Hematopoietic multipotent progenitor cell treated with erythropoietin and hydrocortisone succinate and interleukin-3 and kit ligand, for 4 days (in vitro differentiated cells): ENCODE measurements around the gene RUNDC1.
"Not testable (repeated sequence)": the region's sequence is repeated elsewhere in the genome, so short reads cannot be mapped to it uniquely, and the experiment has no call there.

Experiments used
- DNase-seq: peaks from one replicate; pipeline ENCODE4 v3.0.0-alpha.2; 2015

The RUNDC1 gene

GRCh38 chr17:42980274-42980765 lies at the start of gene RUNDC1:
Gene RUNDC1, plus strand, starts transcription at chr17:42980565. Its CDS starts 12 bp downstream, at chr17:42980577.
- peak; percentile 96 for DNase-seq

DNA sequence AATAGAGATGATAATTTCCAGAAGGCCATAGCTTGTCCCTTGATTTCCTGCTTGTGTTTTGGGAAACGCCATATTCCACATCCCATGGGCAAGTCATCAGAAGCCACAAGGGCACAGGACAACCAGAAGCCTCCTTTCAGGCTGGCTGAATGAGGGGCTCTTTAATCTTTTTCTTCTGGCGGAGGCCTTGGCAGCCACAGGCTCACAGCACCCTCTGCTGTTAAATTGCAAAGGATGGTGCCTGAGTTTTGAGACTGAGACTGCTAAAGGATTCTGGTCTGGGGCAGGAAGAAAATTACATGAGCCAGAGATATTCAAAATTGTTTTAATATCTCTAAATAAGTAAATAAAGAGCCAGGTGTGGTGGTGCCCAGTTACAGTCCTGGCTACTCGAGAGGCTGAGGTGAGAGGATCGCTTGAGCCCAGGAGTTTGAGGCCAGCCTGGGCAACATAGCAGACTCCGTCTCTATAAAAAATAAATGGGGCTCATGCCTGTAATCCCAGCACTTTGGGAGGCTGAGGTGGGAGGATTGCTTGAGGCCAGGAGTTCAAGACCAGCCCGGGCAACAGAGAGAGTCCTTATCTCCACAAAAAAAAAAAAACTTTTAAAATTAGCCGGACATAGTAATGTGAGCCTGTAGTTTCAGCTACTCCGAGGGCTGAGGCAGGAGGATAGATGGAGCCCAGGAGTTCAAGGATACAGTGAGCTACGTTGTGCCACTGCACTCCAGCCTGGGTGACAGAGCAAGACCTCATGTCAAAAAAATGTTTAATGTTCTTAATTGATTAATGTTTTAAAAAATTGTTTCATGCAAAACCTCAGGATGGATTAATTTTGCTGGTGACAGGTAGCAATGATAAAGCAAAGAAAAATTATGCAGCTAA lies 42.4 kb upstream of the RUNDC1 start:
- DNase-seq = peak; percentile 81

- no peak for DNase-seq
Observed at GRCh38 chr17:42944211-42944610, 36.2 kb upstream of the RUNDC1 start.

- DNase-seq = no peak
Observed at GRCh38 chr17:42946812-42947211, 33.6 kb upstream of the RUNDC1 start.

- DNase-seq = no peak
Observed at GRCh38 chr17:42950044-42950783, 30.2 kb upstream of the RUNDC1 start.

DNA sequence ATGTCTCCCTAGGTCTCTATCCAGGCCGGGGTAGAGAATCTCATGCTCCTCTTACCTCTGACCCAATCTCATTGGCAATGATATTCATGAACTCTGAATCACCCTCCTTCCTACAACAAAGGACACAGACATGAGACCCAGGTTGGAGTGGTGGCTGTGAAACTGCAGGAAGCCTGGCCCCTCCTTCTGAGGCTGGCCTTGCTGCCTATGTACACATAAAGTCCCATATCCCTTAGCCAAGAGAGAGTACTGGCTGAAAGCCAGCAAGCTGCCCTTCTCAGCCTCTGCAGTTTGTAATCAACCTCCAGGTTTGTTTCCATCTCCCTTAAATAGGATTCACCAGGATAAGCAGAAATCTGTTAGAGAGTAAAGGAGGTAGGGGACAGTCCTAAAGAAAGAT lies 26.7 kb upstream of the RUNDC1 start:
- no peak for DNase-seq

DNA sequence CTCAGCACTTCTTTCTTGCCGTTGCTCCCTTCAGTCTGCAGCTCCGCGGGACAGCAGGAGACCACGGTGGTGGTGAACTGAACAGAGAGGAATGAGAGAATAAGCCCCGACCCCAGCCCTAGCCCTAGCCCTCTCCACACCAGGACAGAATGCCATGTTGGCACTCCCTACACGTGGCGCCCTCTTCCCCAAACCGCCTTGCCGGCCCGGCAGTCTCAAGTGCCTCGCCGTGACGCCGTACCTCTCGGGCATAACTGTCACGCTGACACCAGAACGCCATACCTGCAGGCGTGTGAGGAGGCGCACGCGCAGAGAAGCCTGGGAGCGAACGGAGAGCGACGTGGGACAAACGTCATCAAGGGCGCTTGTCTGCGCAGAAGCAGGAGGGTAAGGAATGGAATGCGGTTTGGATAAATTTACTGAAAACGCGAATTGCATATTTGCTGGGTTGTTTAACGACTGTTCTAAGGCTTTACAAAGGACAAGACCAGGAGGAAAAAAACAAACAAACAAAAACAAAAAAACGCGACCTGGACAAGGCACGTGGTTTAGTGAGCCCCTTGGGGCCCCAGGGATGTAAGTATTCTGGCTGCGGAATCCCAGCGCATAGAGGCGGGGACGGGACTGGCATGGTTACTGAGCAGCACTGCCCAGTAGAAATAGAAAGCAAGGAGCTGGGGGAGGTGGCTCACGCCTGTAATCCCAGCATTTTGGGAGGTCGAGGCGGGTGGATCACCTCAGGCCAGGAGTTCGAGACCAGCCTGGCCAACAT lies 16.0 kb upstream of the RUNDC1 start, which contains the start of gene AARSD1:
AARSD1 (minus strand) TSS at position 294 of the 772 bp plus-strand sequence; CDS start at position 280, 14 bp downstream.
- DNase-seq = peak; percentile 97

- no peak for DNase-seq
Observed at GRCh38 chr17:42967925-42968324, 12.4 kb upstream of the RUNDC1 start.

GRCh38 chr17:42969001-42969581 lies 11.3 kb upstream of the RUNDC1 start:
- DNase-seq = peak; percentile 40

GRCh38 chr17:42971589-42971988 lies 8.8 kb upstream of the RUNDC1 start:
- no peak for DNase-seq

DNA sequence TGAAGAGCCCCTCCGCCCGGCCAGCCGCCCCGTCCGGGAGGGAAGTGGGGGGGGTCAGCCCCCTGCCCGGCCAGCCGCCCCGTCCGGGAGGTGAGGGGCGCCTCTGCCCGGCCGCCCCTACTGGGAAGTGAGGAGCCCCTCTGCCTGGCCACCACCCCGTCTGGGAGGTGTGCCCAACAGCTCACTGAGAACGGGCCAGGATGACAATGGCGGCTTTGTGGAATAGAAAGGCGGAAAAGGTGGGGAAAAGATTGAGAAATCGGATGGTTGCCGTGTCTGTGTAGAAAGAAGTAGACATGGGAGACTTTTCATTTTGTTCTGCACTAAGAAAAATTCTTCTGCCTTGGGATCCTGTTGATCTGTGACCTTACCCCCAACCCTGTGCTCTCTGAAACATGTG lies 7.0 kb upstream of the RUNDC1 start:
- DNase-seq = not testable (repeated sequence)

GRCh38 chr17:42975265-42975664 lies 5.1 kb upstream of the RUNDC1 start:
- no peak for DNase-seq

GRCh38 chr17:42975701-42976100 lies 4.7 kb upstream of the RUNDC1 start:
- not testable (repeated sequence) for DNase-seq

- DNase-seq = peak; percentile 89
Observed at GRCh38 chr17:42979511-42980273, 673 bp upstream of the RUNDC1 start, which contains the start of gene PTGES3L. Gene PTGES3L, minus strand, starts transcription at chr17:42980080. Its CDS starts 27 bp downstream, at chr17:42980053.

GRCh38 chr17:42980766-42981397 lies 517 bp downstream of the RUNDC1 start:
- DNase-seq = peak; percentile 75

DNA sequence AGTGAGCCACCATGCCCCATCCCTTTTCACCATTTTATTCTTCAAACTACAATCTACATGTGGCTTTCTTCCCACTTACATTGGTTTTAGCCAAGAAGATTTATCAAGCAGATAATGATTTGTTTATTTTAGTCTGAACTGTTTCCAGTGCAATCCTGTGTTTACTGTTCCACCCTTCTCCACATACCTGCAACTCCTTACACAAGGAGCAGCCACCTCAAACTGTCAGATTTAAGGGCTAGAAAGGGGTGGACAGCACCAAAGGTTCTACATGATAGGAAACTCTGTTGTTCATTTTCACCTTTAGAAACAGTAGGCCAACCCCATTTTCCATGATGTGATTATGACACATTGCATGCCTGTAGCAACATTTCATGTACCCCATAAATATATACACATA lies 1.9 kb downstream of the RUNDC1 start:
- DNase-seq = no peak

DNA sequence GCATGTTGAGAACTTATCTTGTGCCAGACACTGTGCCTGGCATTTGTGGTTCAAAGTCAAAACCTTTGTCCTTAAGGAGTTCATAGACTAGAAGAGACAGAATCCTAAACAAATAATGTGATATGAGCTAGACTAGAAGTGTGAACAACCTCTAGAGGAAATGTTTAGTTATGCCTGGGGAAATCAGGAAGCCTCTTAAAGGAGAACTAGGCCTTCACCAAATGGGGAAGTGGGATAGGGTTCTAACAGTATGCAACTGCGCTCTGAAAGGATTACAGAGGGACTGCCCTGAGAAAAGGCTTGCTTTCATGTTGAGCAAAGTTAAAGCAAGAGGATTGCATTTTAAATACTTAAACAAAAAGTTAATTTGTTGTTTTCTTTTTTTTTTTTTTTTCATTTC lies 4.9 kb downstream of the RUNDC1 start:
- DNase-seq = peak; percentile 86

GRCh38 chr17:42989141-42989540 lies 8.8 kb downstream of the RUNDC1 start:
- DNase-seq = no peak

GRCh38 chr17:42989726-42990652 lies 9.6 kb downstream of the RUNDC1 start:
- DNase-seq = no peak

DNA sequence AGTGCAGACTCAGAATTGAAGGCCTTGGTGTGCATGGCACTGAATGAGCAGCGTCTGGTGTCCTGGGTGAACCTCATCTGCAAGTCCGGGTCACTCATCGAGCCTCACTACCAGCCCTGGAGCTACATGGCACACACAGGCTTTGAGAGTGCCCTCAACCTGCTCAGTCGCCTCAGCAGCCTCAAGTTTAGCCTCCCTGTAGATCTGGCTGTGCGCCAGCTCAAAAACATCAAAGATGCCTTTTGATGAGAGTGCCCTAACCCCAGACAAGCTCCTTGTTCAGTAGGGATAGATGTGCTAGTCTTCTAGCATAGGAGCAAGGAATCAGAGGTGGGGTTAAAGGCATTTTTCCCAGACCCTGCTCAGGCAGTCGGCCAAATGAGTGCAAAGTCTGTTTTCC lies 11.1 kb downstream of the RUNDC1 start:
- DNase-seq = no peak
